Fibroblast of mammary gland (primary cell): ENCODE measurements around the gene MNX1.

Experiments used
- DNase-seq: peaks from one replicate; pipeline ENCODE4 v3.0.0-alpha.2; 2010; ENCODE audit warnings: low read depth
- H3K4me3 ChIP-seq: 2 replicates; pipeline ENCODE4 v1.5.1; 2011; ENCODE audit warnings: low read depth, mild to moderate bottlenecking, low read length, moderate library complexity; ENCODE audit not compliant: control insufficient read depth
- TF ChIP-seq, protein P1 (sequence below): conservative IDR thresholded peaks from 2 replicates; pipeline ENCODE4 v1.5.1; 2011; ENCODE audit warnings: low read depth, low read length, inconsistent platforms; ENCODE audit not compliant: control insufficient read depth, insufficient read depth

Gene MNX1

DNA sequence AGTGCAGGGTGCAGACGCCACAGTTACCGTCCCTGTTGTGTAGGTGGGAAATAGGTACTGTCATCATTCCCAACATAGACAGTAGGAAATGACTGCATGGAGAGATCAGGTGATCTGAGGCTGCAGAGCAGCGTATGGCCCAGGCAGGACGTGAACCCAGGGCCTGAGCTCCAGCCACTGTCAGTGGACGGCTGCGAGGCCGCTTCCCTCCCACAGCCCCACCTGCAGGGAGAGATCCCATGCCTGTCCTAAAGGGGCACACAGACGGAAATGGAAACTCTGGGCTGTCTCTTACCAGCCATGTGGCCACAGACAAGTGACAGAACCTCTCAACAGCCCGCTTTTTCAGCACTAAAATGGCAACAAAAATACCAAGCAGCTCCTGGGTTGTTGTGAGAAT, 44.5 kb upstream of the MNX1 start:
- TF ChIP-seq, protein P1, sequence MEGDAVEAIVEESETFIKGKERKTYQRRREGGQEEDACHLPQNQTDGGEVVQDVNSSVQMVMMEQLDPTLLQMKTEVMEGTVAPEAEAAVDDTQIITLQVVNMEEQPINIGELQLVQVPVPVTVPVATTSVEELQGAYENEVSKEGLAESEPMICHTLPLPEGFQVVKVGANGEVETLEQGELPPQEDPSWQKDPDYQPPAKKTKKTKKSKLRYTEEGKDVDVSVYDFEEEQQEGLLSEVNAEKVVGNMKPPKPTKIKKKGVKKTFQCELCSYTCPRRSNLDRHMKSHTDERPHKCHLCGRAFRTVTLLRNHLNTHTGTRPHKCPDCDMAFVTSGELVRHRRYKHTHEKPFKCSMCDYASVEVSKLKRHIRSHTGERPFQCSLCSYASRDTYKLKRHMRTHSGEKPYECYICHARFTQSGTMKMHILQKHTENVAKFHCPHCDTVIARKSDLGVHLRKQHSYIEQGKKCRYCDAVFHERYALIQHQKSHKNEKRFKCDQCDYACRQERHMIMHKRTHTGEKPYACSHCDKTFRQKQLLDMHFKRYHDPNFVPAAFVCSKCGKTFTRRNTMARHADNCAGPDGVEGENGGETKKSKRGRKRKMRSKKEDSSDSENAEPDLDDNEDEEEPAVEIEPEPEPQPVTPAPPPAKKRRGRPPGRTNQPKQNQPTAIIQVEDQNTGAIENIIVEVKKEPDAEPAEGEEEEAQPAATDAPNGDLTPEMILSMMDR: no peak
- no peak overlapping the region for H3K4me3 ChIP-seq
- no peak for DNase-seq

DNA sequence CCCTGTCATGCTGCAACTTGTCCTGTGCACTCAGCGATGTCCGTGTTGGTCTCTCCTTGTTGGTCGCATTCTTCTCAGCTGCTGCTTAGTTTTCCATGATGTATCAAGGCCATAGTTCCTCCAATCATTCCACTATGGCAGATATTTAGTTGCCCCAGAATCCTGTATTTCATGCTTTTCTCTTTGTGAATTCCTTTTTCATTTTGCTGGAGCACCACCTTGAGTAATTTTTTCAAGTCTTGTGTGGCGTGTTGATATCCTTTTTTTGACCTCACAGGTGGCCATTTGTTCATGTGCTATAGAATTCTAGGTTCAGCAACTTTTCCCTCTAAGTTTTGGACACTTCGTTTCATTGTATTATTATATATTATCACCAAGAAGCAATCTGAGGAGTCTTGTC, 42.7 kb upstream of the MNX1 start:
- TF ChIP-seq, protein P1: no peak
- H3K4me3 ChIP-seq: no peak overlapping the region
- DNase-seq: no peak

- H3K4me3 ChIP-seq: no peak overlapping the region
- TF ChIP-seq, protein P1: no peak
- no peak for DNase-seq
These were observed 36.7 kb upstream of the MNX1 start for GRCh38 chr7:157047148-157047547.

- TF ChIP-seq, protein P1: no peak
- H3K4me3 ChIP-seq: no peak overlapping the region
- DNase-seq: peak; percentile 39
These were observed 36.2 kb upstream of the MNX1 start for GRCh38 chr7:157046681-157047080.

DNA sequence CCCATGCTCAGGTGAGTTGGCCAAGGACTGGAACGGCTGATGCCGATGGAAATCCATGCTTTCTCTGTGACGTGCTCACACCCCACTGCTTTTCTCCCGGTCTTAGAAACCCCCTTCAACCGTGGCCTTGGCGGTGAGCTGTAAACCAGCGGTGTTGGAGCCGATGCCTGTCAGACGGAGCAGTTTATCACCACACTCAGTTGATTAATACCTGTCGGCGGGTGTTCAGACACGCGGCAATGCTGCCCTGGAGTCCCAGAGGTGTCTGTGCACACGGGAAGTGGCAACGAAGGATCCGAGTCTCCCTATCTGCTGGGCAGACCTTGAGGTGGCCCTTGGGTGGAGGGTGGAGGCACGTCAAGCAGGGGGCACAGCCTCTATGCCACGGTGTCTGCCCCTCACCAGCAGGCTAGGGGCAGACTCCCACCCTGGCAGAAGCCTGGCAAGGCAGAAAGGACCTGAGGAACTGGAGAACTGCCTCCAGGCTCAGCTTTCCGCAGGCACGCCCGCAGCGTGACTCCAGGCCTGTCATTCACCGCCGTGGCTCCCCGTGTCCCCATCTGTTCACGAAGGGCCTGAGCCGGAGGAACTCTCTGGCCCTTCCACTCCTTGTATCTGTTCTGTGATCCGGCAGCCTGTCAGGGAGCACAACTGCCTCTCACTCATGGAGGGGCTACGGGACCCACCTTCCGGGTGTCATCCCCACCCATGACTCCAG, 34.6 kb upstream of the MNX1 start:
- H3K4me3 ChIP-seq: no peak overlapping the region
- DNase-seq: no peak
- TF ChIP-seq, protein P1: no peak

GRCh38 chr7:157044147-157044687, 33.8 kb upstream of the MNX1 start:
- DNase-seq: peak; percentile 75
- TF ChIP-seq, protein P1: no peak
- peak overlapping the region; percentile 6 for H3K4me3 ChIP-seq
